SK-N-SH (cell line): ENCODE measurements around the gene NRBP1.

ENCODE experiments used
- EP300 ChIP-seq, 2 experiments: IDR thresholded peaks; 2 replicates each; pipeline versions ENCODE4 v1.4.0 to v1.6.1; 2012; ENCODE audit warnings: borderline replicate concordance in 1 of 2, low read depth in 1 of 2, low read length in 1 of 2
- FOXJ3 ChIP-seq: sonication (generic); formaldehyde crosslinking; IDR thresholded peaks from 2 replicates; pipeline ENCODE4 v1.5.1; 2020; ENCODE audit warnings: mild to moderate bottlenecking, missing genetic modification reagents
- NRF1 ChIP-seq: IDR thresholded peaks from 2 replicates; pipeline ENCODE4 v1.6.1; 2012; ENCODE audit warnings: low read depth, mild to moderate bottlenecking, low read length
- SIN3A ChIP-seq: IDR thresholded peaks from 2 replicates; pipeline ENCODE4 v1.6.1; 2012; ENCODE audit warnings: low read depth, mild to moderate bottlenecking, low read length, moderate library complexity, borderline replicate concordance
- YY1 ChIP-seq: IDR thresholded peaks from 2 replicates; pipeline ENCODE4 v1.4.0; 2012; ENCODE audit warnings: low read depth, mild to moderate bottlenecking
- TF ChIP-seq, protein P1 (sequence below): IDR thresholded peaks from 2 replicates; pipeline ENCODE4 v1.4.0; 2012; ENCODE audit warnings: low read depth, borderline replicate concordance

DNA sequence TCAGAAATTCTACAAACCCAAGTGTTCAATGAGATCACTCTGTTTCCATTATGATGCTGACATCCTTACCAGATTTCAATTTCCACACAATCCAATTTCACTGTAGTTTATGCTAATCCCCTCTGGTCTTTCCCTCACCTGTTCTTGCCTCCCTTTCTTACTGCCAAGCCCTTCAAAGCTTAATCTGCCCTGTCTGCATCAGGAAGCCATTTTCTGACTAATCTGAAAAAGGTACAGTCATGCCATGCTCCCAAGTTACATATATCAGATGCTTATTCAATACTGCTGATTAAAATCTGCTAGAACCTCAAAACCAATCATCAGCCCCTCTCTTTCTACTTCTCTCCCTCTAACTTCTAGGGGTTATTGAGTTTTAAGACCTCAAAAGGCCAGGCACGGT, 22.7 kb downstream of the NRBP1 start:
- TF ChIP-seq EP300 (IDR thresholded peaks at IDR 0.05; ENCODE audit: borderline replicate concordance in 1 of 2, low read depth in 1 of 2, low read length in 1 of 2) (no peak), YY1 (no peak), NRF1 (no peak), FOXJ3 (CRISPR knock-in tag) (no peak), SIN3A (no peak)
- TF ChIP-seq, protein P1, sequence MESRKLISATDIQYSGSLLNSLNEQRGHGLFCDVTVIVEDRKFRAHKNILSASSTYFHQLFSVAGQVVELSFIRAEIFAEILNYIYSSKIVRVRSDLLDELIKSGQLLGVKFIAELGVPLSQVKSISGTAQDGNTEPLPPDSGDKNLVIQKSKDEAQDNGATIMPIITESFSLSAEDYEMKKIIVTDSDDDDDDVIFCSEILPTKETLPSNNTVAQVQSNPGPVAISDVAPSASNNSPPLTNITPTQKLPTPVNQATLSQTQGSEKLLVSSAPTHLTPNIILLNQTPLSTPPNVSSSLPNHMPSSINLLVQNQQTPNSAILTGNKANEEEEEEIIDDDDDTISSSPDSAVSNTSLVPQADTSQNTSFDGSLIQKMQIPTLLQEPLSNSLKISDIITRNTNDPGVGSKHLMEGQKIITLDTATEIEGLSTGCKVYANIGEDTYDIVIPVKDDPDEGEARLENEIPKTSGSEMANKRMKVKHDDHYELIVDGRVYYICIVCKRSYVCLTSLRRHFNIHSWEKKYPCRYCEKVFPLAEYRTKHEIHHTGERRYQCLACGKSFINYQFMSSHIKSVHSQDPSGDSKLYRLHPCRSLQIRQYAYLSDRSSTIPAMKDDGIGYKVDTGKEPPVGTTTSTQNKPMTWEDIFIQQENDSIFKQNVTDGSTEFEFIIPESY = no peak
